NCI-H82 (cell line): ENCODE results near the gene GAREM1.
"Not testable (repeated sequence)": the region's sequence is repeated elsewhere in the genome, so short reads cannot be mapped to it uniquely, and the experiment has no call there.

ENCODE experiments used
- DNase-seq: peaks from one replicate; lab custom pipeline; 2025; lab: John Stamatoyannopoulos, UW

The GAREM1 gene

DNA sequence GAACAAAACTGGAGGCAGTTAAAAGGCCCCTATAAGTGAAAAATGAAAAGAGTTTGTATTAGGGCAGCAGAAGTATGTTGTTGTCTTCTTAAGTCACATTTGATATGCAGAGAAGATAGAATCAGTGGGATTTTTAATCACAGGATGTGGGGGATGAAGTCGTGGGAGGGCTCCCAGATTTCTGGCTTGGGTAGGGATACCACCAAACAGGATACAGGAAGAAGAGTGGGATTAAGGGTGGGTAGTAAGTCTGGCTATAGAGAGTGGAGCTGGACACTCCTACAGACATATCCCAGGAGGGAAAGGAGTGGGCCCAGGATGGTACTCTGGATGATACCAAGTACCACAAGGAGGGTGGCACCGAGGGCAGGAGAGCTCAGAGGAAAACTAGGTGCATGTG, 99.3 kb downstream of the GAREM1 start:
- no peak for DNase-seq

- no peak for DNase-seq
These were observed 101.7 kb downstream of the GAREM1 start for GRCh38 chr18:32368991-32369390.

DNA sequence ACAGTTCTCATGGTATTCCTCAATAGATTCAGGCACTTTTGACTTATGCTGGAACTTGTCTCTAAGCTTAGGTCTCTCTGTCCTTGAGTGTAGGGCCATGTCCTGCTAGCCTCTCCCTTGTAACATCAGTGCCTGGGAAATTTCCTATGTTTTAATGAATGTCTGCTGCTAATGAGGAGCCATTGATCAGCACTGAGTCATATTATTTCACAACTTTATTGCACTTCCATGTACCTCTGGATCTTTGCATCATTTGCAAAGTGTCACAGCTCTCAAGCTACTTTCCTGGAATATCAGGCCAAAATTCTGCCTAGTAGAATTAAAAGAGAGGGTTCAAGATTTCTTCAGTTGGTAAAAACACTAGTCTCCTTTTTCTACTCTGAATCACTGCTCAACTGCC, 102.5 kb downstream of the GAREM1 start:
- no peak for DNase-seq

GRCh38 chr18:32366586-32367538, 103.8 kb downstream of the GAREM1 start:
- DNase-seq: peak; percentile 48

DNA sequence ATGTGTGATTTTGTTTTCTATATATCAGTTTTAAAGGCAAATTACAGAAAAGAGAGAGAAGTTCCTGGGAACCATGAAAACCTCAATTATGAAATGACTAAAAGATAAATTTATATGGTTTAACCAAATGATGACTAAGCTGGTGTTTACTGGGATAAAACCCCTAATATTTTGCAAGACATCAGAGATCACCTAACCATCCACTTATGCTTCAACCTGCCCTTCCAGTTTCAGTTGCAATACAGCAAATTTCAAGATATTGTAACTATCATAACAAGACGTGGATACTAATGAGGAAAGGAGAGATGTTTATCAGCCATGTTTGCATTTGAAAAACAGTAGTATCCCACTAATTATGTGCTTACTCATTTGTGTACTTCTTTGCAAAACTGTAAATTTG, 108.2 kb downstream of the GAREM1 start:
- no peak for DNase-seq

DNA sequence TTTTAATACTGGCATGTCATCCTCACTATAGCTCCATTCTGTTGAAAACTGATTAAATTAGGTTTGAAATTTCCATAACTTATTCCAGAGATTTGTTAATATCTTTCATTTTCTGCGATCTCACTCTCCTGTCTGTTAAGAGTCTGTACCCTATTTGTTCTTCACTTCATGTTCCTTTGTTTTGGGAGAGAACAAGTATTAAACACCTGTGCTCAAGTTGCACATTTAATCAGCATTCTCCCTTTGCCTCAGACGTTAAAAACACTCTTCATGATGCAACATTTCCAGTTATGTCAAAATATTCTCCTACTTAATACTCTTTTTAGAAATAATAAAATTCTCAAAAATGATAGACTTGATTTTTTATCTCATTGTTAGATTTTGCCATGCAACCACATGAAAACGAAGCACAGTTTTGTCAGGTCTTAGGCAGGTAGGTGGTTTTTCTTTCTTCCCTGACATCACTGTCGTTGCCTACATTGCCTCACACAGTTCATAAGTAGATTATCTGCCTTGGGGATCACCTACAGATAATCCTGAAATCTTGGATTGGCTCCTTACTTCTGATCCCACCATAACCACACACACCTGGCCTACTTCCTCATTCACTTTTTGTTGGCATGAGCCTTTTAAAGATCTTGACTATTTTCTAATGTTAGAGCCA, 109.9 kb downstream of the GAREM1 start:
- peak; percentile 71 for DNase-seq

DNA sequence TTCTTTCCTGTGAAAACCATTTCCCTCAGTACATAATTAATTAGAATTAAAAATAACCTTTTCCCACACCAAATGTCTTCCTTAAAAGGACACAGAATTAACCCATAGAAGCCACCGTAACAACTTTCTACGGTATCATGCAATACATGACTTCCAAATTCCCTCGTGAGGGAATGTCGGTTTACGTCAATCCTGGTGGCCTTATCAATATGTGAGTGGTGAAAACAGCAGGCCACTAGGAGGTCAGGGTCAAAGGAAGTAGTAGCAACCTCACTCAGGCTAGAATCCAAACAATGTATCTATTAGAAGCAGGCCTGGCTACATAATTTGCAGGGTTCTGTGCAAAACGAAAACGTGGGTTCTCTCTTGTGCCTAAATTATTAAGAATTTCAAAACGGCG, 112.2 kb downstream of the GAREM1 start:
- no peak for DNase-seq

DNA sequence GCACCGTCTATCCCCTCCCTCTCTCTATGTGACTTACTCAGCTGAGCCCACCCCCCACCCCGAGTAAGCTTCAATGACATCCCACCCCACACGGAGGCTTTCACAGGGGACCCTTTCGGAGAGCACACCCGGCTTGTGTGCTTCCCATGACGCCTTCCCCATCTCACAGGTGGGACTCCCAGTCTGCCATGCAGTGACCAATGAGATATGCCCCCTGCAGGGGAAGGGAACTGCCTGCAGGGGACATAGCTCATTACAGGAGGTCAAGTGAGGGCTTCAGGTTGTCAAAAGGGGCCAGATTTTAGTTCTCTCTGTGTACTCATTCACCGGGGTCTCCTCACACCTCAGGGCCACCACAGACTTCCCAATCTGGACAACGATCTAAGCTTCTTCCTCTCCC, 112.6 kb downstream of the GAREM1 start:
- DNase-seq: peak; percentile 6

DNA sequence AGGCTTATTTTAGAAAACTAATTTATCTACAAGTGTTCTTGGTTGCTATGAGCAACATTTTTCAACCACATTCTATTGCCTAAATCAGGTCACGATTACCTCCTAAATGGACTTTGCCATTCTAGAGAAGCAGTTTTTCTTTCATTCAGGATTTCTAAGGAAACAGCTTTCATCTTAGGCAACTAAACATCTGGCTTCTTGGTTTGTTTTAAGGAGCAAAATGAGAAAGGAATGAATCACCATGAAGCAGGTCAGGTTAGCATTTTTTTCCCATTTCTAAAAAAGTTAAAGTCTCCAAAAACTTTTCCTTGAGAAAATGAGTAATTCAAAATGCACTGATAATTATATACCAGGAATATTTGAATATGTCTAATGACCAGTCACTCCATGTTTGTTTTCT, 114.8 kb downstream of the GAREM1 start:
- DNase-seq: no peak

GRCh38 chr18:32354518-32354917, 116.2 kb downstream of the GAREM1 start:
- DNase-seq: no peak

DNA sequence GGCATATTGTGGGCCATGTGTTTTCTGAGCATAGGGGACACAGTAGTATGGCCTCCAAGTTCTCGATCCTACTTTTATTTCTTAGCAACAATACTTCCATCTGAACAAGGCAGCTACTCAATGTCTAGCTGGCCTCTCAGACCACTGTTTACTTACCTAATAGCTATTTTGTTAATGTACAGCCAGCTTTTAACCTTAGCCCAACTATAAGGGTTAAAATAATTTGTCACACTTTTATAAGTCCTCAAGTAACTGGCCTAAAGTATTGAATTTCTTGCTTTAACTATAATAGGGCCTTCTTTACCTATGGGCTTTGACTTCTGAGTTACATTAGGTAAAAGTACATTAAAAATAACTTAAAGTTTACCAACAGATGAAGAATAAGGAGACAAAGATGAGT, 117.4 kb downstream of the GAREM1 start:
- no peak for DNase-seq

- DNase-seq: no peak
These were observed 119.7 kb downstream of the GAREM1 start for GRCh38 chr18:32351032-32351431.

GRCh38 chr18:32349728-32350395, 120.8 kb downstream of the GAREM1 start:
- no peak for DNase-seq

DNA sequence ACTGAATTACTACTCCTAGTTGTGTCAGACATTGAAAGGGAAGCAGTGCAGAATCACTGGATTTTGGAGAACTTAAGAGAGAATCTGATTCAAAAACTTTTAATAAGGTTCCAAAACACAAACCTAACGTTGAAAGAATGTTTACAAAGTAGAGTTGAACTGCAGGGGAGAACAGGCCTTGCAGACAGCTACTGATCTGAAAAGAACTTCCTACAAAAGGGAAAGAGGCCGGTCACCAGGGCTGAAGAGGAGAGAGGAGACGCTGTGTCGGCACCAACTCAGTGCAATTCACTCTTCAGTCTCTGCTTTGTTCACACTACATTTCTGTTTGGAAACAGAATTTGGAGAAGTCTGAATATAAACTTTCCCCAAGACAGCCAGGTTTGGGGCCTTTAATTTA, 124.0 kb downstream of the GAREM1 start:
- peak; percentile 7 for DNase-seq

GRCh38 chr18:32343634-32344033, 127.0 kb downstream of the GAREM1 start:
- peak; percentile 85 for DNase-seq

GRCh38 chr18:32341112-32341511, 129.6 kb downstream of the GAREM1 start:
- DNase-seq: not testable (repeated sequence)

DNA sequence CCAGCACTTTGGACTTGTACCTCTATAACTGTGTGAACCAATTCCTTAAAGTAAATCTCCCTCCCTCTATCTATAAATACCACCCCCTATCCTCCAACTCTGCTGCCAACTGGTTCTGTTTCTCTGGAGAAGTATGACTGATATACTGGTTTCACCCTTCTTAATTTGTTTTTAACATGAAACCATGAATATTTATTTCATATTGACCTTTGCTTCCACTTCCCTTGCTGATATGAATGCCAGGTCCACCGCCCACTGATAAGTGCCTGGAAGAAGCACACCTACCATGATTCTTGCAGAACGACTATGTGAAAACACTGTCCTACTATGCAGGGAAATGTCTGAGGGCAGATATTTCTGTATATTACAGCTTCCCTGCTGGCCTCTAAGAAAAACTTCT, 131.6 kb downstream of the GAREM1 start:
- DNase-seq: no peak

- DNase-seq: no peak
These were observed 132.9 kb downstream of the GAREM1 start for GRCh38 chr18:32337821-32338220.

GRCh38 chr18:32337347-32337746, 133.3 kb downstream of the GAREM1 start:
- no peak for DNase-seq

GRCh38 chr18:32335228-32335627, 135.5 kb downstream of the GAREM1 start:
- no peak for DNase-seq

DNA sequence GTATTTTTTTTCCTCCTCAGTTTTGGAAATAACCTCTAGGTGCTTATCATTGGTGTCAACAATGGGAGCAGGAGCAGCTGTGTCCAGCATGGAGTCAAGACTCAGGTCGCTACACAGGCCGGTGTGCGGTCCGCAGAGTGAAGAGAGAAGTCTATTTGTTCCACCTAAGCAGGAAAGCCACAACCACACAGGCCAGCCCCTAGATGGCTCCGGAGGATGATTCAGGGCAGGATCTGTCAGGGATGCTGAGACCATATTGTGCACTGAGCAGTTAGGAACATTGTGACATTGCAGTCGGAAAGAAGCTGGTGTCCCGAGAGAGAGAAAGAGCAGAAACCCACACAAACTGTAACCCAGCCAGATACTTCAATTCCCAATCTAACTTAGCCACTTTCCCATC, 136.9 kb downstream of the GAREM1 start:
- DNase-seq: no peak

DNA sequence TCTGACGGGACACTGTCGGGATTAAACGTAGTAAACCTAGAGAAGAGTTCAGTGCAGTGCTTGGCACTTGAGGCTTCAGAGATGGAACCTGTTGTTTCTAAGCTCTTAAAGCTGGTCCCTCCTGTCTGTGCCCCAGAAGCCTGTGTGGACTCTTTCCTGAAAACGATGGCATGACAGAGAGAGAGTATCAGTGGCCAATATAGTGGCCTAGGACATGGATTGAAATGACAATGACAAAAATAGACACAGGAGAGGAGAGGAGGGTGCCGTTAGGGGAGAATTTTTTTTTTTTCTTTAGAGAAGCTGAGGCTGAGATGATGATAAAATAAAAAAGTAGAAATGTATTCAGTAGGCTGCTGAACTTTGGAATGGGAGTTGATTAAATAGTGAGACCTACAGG, 138.0 kb downstream of the GAREM1 start:
- DNase-seq: no peak

DNA sequence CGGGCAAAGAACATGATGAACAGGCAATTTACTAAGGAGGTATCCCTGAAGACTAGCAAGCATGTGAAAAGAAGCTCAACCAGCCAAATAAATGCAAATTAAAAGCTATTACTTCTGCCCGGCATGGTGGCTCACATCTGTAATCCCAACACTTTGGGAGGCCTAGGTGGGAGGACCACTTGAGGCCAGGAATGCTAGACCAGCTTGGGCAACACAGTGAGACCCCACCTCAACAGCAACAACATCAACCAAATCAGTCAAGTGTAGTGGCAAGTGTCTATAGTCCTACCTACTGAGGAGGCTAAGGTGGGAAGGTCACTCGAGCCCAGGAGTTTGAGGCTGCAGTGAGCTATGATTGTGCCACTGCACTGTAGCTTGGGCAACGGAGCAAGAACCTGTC, 141.7 kb downstream of the GAREM1 start:
- no peak for DNase-seq
